Ishikawa (cell line): ENCODE results near the gene PRKCZ.

Source experiments
- CEBPB ChIP-seq: IDR thresholded peaks from 2 replicates; pipeline ENCODE4 v1.6.1; 2012
- CREB1 ChIP-seq: IDR thresholded peaks from 2 replicates; pipeline ENCODE4 v1.6.1; 2012; ENCODE audit warnings: low read depth
- EGR1 ChIP-seq: IDR thresholded peaks from 2 replicates; pipeline ENCODE4 v1.6.1; 2012
- EP300 ChIP-seq: IDR thresholded peaks from 2 replicates; pipeline ENCODE4 v1.6.1; 2012; ENCODE audit warnings: borderline replicate concordance
- FOXM1 ChIP-seq: IDR thresholded peaks from 2 replicates; pipeline ENCODE4 v1.6.1; 2012; ENCODE audit warnings: low read depth, borderline replicate concordance
- MAX ChIP-seq: IDR thresholded peaks from 2 replicates; pipeline ENCODE4 v1.6.1; 2012
- NFIC ChIP-seq: IDR thresholded peaks from 2 replicates; pipeline ENCODE4 v1.6.1; 2012
- RAD21 ChIP-seq: IDR thresholded peaks from 2 replicates; pipeline ENCODE4 v1.6.1; 2012; ENCODE audit warnings: low read depth
- TAF1 ChIP-seq: IDR thresholded peaks from 2 replicates; pipeline ENCODE4 v1.6.1; 2012; ENCODE audit warnings: low read depth, mild to moderate bottlenecking
- TCF12 ChIP-seq: IDR thresholded peaks from 2 replicates; pipeline ENCODE4 v1.6.1; 2012; ENCODE audit warnings: low read depth
- TEAD4 ChIP-seq: IDR thresholded peaks from 2 replicates; pipeline ENCODE4 v1.6.1; 2012
- USF1 ChIP-seq: IDR thresholded peaks from 2 replicates; pipeline ENCODE4 v1.6.1; 2012
- YY1 ChIP-seq: IDR thresholded peaks from 2 replicates; pipeline ENCODE4 v1.6.1; 2012; ENCODE audit warnings: low read depth
- ZBTB7A ChIP-seq: IDR thresholded peaks from 2 replicates; pipeline ENCODE4 v1.6.1; 2012; ENCODE audit warnings: low read depth
- TF ChIP-seq, protein P1 (sequence below): IDR thresholded peaks from 2 replicates; pipeline ENCODE4 v1.6.1; 2012; ENCODE audit warnings: low read depth, mild to moderate bottlenecking

Gene PRKCZ

DNA sequence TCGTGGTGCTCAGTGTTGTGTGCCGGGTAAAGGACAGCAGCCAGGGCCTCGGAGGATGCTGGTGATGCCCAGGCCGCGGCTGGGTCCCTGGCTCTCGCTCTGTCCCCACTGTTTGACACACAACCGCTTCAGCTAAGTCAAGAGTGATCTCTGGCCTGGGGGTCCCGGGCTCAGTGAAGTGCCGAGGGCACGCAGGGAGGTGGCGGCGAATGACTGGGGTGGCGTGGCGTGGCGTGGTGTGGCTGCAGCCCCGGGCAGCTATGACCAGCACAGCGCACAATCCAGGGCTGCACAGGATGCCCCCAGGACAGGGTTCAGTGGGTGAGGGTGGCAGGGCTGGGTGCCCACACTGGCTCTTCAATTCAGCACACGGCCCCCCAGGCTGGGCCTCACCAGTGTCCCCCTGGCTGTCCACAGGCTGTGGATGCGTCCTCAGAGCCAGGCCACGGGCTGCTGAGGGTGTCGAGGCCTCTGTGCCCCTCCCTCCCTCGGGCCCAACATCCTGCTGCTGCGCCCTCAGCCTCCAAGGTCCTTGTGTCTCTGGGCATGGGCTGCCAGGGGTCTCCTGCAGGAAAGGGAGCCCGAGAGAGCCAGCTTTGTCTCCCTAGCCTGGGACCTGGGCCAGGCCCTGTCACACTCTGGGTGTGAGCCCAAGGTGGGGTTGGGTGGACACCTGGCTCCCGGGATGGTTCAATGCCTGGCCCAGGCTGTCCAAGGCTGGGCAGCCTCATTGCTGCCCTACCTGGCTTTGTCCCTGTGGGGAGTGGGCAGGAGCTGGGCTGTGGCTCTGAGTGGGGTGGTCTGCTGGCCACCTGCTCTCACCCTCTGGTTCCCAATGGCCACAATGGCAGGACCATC lies 165.9 kb downstream of the PRKCZ start:
- TF ChIP-seq CREB1, result no peak
- TF ChIP-seq YY1, result no peak
- TF ChIP-seq, protein P1, sequence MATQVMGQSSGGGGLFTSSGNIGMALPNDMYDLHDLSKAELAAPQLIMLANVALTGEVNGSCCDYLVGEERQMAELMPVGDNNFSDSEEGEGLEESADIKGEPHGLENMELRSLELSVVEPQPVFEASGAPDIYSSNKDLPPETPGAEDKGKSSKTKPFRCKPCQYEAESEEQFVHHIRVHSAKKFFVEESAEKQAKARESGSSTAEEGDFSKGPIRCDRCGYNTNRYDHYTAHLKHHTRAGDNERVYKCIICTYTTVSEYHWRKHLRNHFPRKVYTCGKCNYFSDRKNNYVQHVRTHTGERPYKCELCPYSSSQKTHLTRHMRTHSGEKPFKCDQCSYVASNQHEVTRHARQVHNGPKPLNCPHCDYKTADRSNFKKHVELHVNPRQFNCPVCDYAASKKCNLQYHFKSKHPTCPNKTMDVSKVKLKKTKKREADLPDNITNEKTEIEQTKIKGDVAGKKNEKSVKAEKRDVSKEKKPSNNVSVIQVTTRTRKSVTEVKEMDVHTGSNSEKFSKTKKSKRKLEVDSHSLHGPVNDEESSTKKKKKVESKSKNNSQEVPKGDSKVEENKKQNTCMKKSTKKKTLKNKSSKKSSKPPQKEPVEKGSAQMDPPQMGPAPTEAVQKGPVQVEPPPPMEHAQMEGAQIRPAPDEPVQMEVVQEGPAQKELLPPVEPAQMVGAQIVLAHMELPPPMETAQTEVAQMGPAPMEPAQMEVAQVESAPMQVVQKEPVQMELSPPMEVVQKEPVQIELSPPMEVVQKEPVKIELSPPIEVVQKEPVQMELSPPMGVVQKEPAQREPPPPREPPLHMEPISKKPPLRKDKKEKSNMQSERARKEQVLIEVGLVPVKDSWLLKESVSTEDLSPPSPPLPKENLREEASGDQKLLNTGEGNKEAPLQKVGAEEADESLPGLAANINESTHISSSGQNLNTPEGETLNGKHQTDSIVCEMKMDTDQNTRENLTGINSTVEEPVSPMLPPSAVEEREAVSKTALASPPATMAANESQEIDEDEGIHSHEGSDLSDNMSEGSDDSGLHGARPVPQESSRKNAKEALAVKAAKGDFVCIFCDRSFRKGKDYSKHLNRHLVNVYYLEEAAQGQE, result no peak
- TF ChIP-seq EGR1, result no peak
- TF ChIP-seq CEBPB, result no peak
- TF ChIP-seq ZBTB7A, result no peak
- no peak for TF ChIP-seq TCF12
- no peak for TF ChIP-seq NFIC
- no peak for TF ChIP-seq TAF1
- no peak for TF ChIP-seq USF1
- no peak for TF ChIP-seq MAX
- no peak for TF ChIP-seq TEAD4
- no peak for TF ChIP-seq FOXM1
- no peak for TF ChIP-seq RAD21
- TF ChIP-seq EP300, result no peak

- TF ChIP-seq TEAD4 (no peak), RAD21 (no peak), MAX (no peak), EGR1 (no peak), NFIC (no peak), YY1 (no peak), TCF12 (no peak), ZBTB7A (no peak), CREB1 (no peak), CEBPB (no peak), FOXM1 (no peak), USF1 (no peak), TAF1 (no peak), EP300 (no peak)
- TF ChIP-seq, protein P1, result no peak
Observed at GRCh38 chr1:2216767-2217058, 166.5 kb downstream of the PRKCZ start.

- no peak for TF ChIP-seq USF1
- no peak for TF ChIP-seq CREB1
- TF ChIP-seq EGR1, result no peak
- no peak for TF ChIP-seq NFIC
- no peak for TF ChIP-seq CEBPB
- TF ChIP-seq TEAD4, result no peak
Observed at GRCh38 chr1:2221271-2221670, 171.1 kb downstream of the PRKCZ start.

DNA sequence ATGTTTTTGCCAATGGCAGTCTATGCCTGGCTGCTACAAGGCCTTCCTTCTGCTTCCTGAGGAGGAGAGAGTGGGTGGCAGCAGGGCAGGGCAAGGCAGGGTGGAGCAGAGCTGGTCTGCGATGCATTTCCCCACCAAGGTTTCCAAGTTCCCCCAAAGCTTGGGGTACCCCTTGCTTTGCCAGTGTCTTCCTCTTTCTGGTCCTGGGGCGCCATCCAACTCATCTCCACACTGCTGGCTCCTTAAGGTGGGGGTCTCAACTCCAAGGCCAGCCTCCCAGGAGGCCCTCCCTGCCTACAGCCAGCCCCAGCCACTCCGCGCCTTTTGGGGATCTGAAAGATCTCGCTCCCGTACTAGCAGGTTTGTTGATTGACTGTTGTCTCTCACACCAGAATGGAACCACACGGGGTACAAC lies 174.0 kb downstream of the PRKCZ start:
- no peak for TF ChIP-seq ZBTB7A

DNA sequence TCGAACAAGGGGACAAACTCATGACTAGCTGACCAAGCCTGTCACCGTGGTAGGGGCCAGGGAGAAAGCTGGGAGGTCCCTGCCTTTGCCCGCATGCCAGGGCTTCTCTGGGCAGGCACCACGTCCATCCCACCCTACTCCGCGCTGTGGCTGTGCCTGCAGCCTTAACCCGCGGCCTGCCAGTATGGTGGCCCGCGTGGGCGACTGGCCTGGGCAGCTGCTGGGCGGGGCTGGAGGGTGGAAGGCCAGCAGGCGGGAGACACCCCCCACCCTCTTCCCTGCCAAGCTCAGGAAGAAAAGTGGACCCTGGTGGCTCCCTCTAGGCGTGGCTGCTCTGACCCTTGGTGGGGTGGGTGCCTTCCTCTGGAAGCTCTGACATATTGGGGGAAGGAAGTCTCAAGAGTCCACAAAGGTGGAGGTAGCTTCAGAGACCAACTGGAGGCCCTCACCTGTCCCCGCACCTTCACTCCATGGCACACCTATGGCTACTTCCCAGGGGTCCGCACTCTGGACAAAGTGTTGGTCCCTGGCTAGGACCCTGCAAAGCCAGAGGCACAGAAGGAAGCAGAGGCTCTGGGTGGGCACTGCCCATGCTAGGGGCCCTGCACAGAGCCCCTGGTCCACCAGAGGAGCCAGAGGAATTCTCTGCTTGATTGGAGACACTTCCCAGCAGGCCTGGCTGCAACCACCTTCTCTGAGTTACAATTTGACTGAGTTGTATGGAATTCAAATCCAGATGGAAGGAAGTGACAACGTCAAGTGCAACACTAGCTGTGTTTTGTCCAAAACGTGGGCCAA lies 174.6 kb downstream of the PRKCZ start:
- TF ChIP-seq NFIC (no peak), CREB1 (no peak), TEAD4 (no peak), ZBTB7A (no peak), YY1 (no peak), CEBPB (no peak), TCF12 (no peak), MAX (no peak)
